ENCODE measurements around the gene HRH4. TPM values are rescaled to one million over a fixed set of nuclear protein-coding genes. Genes with fewer than 3 reads are reported as not detected.

The HRH4 gene
- total RNA-seq, 2 donors from 2014 or later, result 0.20 TPM; not detected in 1

- peaks cover 9% of the 10 kb centered on the region for H3K4me1 Mint-ChIP-seq
- no peak for TF ChIP-seq CTCF (conservative IDR thresholded peaks at IDR 0.05)
- H3K9me3 Mint-ChIP-seq, result no peaks in the 10 kb centered on the region
- H3K27ac Mint-ChIP-seq, result no peak overlapping the region
- no peaks in the 10 kb centered on the region for H3K9me3 ChIP-seq (ENCODE audit: control insufficient read depth, low read length)
- H3K27ac ChIP-seq (ENCODE audit: low read depth, low read length), result no peak overlapping the region
- H3K4me3 Mint-ChIP-seq, result no peak overlapping the region
- H3K36me3 Mint-ChIP-seq (ENCODE audit: low read depth), result no peaks in the 10 kb centered on the region
- no peaks in the 10 kb centered on the region for H3K27me3 ChIP-seq (ENCODE audit: control insufficient read depth, insufficient read depth, low read length, poor library complexity, severe bottlenecking)
- WGBS, 2 experiments (ENCODE audit: insufficient coverage in 1 of 2, insufficient read length in 1 of 2), result 91 to 100% methylated on average over 4 to 6 of the region's 6 CpGs
- H3K36me3 ChIP-seq (ENCODE audit: control insufficient read depth, insufficient read depth, low read length), result no peaks in the 10 kb centered on the region
- no peak for DNase-seq
- H3K4me1 ChIP-seq (ENCODE audit: control insufficient read depth, insufficient read depth, low read length), result no peaks in the 10 kb centered on the region
- no peaks in the 10 kb centered on the region for H3K27me3 Mint-ChIP-seq (ENCODE audit: insufficient read depth)
- no peak overlapping the region for H3K9ac ChIP-seq (ENCODE audit: extremely low read depth, low read length, poor library complexity, severe bottlenecking)
- H3K4me3 ChIP-seq (ENCODE audit: low read length), result no peak overlapping the region
Measured at GRCh38 chr18:24506175-24506574, 45.7 kb downstream of the HRH4 start.

GRCh38 chr18:24509435-24509834, 49.0 kb downstream of the HRH4 start:
- Histone ChIP-seq H3K27ac (ENCODE audit: low read depth, low read length) (no peak overlapping the region), H3K9me3 (ENCODE audit: control insufficient read depth, low read length) (no peaks in the 10 kb centered on the region), H3K4me1 (ENCODE audit: control insufficient read depth, insufficient read depth, low read length) (no peaks in the 10 kb centered on the region), H3K4me3 (ENCODE audit: low read length) (no peak overlapping the region), H3K9ac (ENCODE audit: extremely low read depth, low read length, poor library complexity, severe bottlenecking) (no peak overlapping the region), H3K27me3 (ENCODE audit: control insufficient read depth, insufficient read depth, low read length, poor library complexity, severe bottlenecking) (no peaks in the 10 kb centered on the region), H3K36me3 (ENCODE audit: control insufficient read depth, insufficient read depth, low read length) (no peaks in the 10 kb centered on the region)
- H3K9me3 Mint-ChIP-seq, result no peaks in the 10 kb centered on the region
- no peak overlapping the region for H3K4me3 Mint-ChIP-seq
- no peaks in the 10 kb centered on the region for H3K4me1 Mint-ChIP-seq
- 86 to 100% methylated on average over 1 of the region's 1 CpG for WGBS, 2 experiments (ENCODE audit: insufficient coverage in 1 of 2, insufficient read length in 1 of 2)
- H3K27ac Mint-ChIP-seq, result no peak overlapping the region
- no peaks in the 10 kb centered on the region for H3K36me3 Mint-ChIP-seq (ENCODE audit: low read depth)
- TF ChIP-seq CTCF (conservative IDR thresholded peaks at IDR 0.05), result no peak
- H3K27me3 Mint-ChIP-seq (ENCODE audit: insufficient read depth), result no peaks in the 10 kb centered on the region
- DNase-seq, result no peak

- peaks cover 3% of the 10 kb centered on the region for H3K27me3 Mint-ChIP-seq (ENCODE audit: insufficient read depth)
- peak; percentile 80 for TF ChIP-seq CTCF (conservative IDR thresholded peaks at IDR 0.05)
- 74 to 80% methylated on average over 1 to 2 of the region's 2 CpGs for WGBS, 2 experiments (ENCODE audit: insufficient coverage in 1 of 2, insufficient read length in 1 of 2)
- peak; percentile 70 for DNase-seq
- H3K36me3 ChIP-seq (ENCODE audit: control insufficient read depth, insufficient read depth, low read length), result no peaks in the 10 kb centered on the region
- H3K4me3 Mint-ChIP-seq, result no peak overlapping the region
- no peaks in the 10 kb centered on the region for H3K4me1 ChIP-seq (ENCODE audit: control insufficient read depth, insufficient read depth, low read length)
- no peak overlapping the region for H3K9ac ChIP-seq (ENCODE audit: extremely low read depth, low read length, poor library complexity, severe bottlenecking)
- H3K27ac ChIP-seq (ENCODE audit: low read depth, low read length), result no peak overlapping the region
- H3K4me3 ChIP-seq (ENCODE audit: low read length), result no peak overlapping the region
- H3K27me3 ChIP-seq (ENCODE audit: control insufficient read depth, insufficient read depth, low read length, poor library complexity, severe bottlenecking), result no peaks in the 10 kb centered on the region
- no peaks in the 10 kb centered on the region for H3K4me1 Mint-ChIP-seq
- no peaks in the 10 kb centered on the region for H3K36me3 Mint-ChIP-seq (ENCODE audit: low read depth)
- H3K9me3 ChIP-seq (ENCODE audit: control insufficient read depth, low read length), result no peaks in the 10 kb centered on the region
- no peak overlapping the region for H3K27ac Mint-ChIP-seq
- H3K9me3 Mint-ChIP-seq, result no peaks in the 10 kb centered on the region
Measured at GRCh38 chr18:24514439-24514838, 54.0 kb downstream of the HRH4 start.

Measured in endodermal cell (in vitro differentiated cells).